ENCODE data around the gene BHLHA15. TPM values are rescaled to one million over a fixed set of nuclear protein-coding genes. Genes with fewer than 3 reads are reported as not detected.

The BHLHA15 gene
- total RNA-seq, 1 experiment from 2014 or later, result 5.2 TPM

DNA sequence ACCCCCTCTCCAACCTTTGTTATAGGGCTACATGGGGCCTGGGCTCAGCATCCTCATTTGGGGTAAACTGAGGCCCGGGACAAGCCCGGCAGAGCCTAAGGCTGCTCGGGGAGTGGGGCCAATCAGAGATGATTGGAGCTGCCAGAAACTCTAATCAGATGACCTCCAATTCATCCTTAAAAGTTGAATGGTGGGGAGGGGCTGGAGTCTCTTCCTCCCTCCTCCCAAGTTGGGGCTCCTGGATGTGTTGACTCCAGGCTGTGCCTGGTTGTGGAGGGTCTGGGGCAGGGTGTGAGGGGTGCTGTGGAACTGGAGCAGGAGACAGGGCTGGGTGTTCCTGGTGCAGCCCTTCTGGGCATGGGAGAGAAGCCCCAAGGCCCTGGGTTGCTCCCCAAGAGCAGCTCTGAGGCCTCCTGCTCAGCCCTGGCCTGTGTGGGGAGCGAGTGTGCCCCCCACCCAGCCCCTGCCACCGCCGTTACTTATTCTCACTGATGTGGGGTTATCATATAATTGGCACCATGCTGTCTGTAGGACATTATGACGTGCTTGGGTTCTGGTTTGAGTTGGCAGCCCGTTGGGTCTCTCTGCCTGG is 2.2 kb downstream of the BHLHA15 start:
- no peak for ATAC-seq

More for the DNA sequence above, 2.2 kb downstream of the BHLHA15 start:
- no peaks in the 10 kb centered on the region for H3K79me2 ChIP-seq (ENCODE audit: insufficient read depth, low read length)
- no peak for DNase-seq (ENCODE audit: low read depth, low spot score)
- CTCF ChIA-PET, result no interaction called here
- H3K36me3 ChIP-seq (ENCODE audit: control insufficient read depth in 1 of 2, insufficient read depth in 2 of 2, low read length in 2 of 2), result no peaks in the 10 kb centered on the region
- no peak overlapping the region for H3K9ac ChIP-seq (ENCODE audit: low read length)
- H3K9me3 ChIP-seq (ENCODE audit: control insufficient read depth in 1 of 2, insufficient read depth in 1 of 2, low read depth in 1 of 2, low read length in 2 of 2), result no peaks in the 10 kb centered on the region
- H2AFZ ChIP-seq (ENCODE audit: low read depth, low read length, poor library complexity, severe bottlenecking), result no peak overlapping the region
- H3K4me2 ChIP-seq (ENCODE audit: low read length), result no peak overlapping the region
- no peaks in the 10 kb centered on the region for H3K27me3 ChIP-seq (ENCODE audit: insufficient read depth, low read length)
- H4K20me1 ChIP-seq (ENCODE audit: insufficient read depth), result no peaks in the 10 kb centered on the region
- H3K27ac ChIP-seq (ENCODE audit: low read depth, low read length), result no peak overlapping the region; the same call in 1 of the 2 replicates
- intact Hi-C loops (cut with micrococcal nuclease), result no loop called here
- RAD21 ChIA-PET (ENCODE audit: low non-redundant PET in 1 of 2, low total read pairs in 2 of 2, uncharacterized antibody in 2 of 2, unreplicated experiment in 2 of 2), result no interaction called here
- POLR2A ChIA-PET, result no interaction called here
- H3K4me1 ChIP-seq (ENCODE audit: control insufficient read depth in 1 of 2, insufficient read depth in 2 of 2, low read length in 2 of 2), result peaks cover 3 to 7% of the 10 kb centered on the region in 2 experiments; a peak in 2 of 4 replicates
- TF ChIP-seq MAX (IDR thresholded peaks at IDR 0.05) (no peak), EGR1 (IDR thresholded peaks at IDR 0.05; ENCODE audit: low read depth) (no peak), EZH2phosphoT487 (IDR thresholded peaks at IDR 0.05; ENCODE audit: borderline replicate concordance) (no peak), ZBTB33 (IDR thresholded peaks at IDR 0.05; ENCODE audit: extremely low read depth, insufficient replicate concordance, low read length) (no peak), CTCF (IDR thresholded peaks at IDR 0.05 in 2 of 3, conservative IDR thresholded peaks at IDR 0.05 in 1 of 3; ENCODE audit: borderline replicate concordance in 1 of 3, insufficient read depth in 1 of 3, low read depth in 2 of 3, low read length in 2 of 3) (no peak), POLR2A (IDR thresholded peaks at IDR 0.05; ENCODE audit: borderline replicate concordance, extremely low read depth, insufficient read depth, insufficient read length) (no peak), ZFX (IDR thresholded peaks at IDR 0.05) (no peak), ELF1 (IDR thresholded peaks at IDR 0.05; ENCODE audit: borderline replicate concordance, low read depth) (no peak), SIN3A (IDR thresholded peaks at IDR 0.05; ENCODE audit: low read depth) (no peak), RAD21 (IDR thresholded peaks at IDR 0.05; ENCODE audit: low read depth) (no peak)
- TF ChIP-seq, protein P1, sequence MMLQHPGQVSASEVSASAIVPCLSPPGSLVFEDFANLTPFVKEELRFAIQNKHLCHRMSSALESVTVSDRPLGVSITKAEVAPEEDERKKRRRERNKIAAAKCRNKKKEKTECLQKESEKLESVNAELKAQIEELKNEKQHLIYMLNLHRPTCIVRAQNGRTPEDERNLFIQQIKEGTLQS (IDR thresholded peaks at IDR 0.05), result no peak
- no peaks in the 10 kb centered on the region for H3K9me2 ChIP-seq (ENCODE audit: insufficient read depth)
- BruUV-seq (replicated peaks), result no TSS peak
- no peak overlapping the region for H3K4me3 ChIP-seq (replicated peaks in 1 of 2; ENCODE audit: low read depth in 1 of 2, low read length in 2 of 2)
